Measurements from ENCODE around the gene SHFL. TPM values are rescaled to one million over a fixed set of nuclear protein-coding genes. Genes with fewer than 3 reads are reported as not detected.

Gene SHFL
- total RNA-seq, 1 experiment from 2014 or later: 21.9 TPM

DNA sequence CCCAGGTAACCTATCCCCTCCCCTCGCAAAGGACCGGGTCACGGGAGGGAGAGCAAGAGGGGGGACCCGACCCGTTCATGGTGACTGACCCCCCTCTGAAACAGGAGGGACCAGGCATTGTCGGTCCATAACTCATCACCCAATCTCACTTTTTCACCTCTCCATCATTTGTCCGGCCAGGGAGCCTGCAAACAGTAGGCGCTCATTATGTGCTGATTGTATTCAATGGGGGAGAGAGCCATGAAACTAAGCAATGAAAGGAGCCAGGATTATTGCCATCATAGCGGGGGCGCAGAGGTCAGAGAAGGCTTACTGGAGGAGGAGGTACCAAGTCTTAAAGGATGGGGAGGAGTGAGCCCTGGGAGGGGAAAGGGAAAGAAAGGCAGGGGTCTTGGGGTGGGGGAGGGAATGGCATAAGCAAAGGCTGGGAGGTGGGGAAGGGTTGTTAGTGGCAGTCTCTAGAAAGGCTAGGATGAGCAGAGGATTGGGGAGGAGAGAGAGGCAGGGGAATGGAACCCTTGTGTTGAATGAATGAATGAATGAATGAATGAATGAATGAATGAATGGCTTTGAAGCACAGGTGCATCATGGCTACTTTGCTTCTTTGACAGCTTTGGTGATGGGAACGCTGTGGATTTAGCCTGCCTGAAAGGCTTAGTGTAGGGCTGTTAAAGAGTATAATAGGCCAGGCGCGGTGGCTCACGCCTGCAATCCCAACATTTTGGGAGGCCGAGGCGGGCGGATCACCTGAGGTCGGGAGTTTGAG is 1.4 kb downstream of the SHFL start:
- DNase-seq (ENCODE audit: low read depth): no peak

DNA sequence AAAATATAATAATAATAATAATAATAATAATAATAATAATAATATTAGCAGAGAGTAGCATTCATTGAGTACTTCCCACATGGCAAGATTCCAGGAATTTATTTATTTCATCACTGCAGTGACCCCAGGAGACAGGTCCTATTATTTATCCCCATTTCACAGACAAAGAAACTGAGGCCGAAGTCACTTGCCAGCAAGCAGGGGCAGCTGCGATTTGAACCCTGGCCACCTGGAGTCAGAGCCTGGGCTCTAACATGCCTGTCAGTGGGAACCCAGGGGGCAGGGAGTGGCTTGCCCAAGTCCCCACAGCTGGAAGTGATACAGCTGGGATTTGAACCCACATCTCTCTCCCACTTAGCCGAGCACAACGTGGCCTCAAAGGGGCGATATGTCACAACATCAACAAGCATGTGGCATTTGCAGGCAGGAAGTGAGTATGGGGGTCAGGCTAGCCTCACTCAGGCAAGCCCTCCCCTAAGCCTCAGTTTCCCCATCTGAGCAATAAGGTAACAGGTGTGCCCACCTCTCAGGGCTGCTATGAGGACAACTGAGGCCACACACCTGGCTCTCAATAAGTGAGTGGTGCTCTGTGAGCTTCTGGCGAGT is 2.9 kb downstream of the SHFL start:
- DNase-seq (ENCODE audit: low read depth): no peak

DNA sequence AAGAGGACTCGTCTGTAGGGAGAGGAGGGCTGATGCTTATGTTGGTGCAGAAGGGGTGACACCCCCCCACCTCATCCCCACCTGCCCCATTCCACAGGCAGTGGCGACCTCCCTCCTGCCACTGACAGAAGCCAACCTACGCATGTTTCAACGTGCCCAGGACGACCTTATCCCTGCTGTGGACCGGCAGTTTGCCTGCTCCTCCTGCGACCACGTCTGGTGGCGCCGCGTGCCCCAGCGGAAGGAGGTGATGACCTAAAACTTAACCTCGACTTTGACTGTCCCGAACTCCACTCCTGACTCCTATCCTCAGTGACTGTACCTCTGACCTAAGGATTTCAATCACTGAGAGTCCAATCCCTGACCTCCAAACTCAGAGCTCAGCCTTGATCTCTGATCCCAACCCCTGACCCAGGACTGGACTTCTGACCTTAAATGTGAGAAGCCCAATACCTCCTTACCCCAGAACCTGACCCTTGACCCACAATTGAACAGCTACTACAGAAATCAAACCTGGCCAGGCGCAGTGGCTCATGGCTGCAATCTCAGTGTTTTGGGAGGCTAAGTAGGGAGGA is 3.8 kb downstream of the SHFL start:
- DNase-seq (ENCODE audit: low read depth): no peak

DNA sequence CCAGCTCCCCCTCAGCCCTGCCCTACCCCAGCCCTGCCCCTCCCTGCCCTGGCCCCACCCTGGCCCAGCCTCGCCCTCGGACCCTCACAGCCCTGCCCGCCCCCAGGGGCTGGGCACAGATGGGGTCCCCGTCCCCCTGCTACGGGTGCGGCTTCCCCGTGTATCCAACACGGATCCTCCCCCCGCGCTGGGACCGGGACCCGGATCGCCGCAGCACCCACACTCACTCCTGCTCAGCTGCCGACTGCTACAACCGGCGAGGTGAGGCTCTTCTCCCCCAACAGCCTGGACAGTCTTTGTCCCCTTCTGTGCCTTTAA is 5.2 kb downstream of the SHFL start:
- DNase-seq (ENCODE audit: low read depth): no peak

DNA sequence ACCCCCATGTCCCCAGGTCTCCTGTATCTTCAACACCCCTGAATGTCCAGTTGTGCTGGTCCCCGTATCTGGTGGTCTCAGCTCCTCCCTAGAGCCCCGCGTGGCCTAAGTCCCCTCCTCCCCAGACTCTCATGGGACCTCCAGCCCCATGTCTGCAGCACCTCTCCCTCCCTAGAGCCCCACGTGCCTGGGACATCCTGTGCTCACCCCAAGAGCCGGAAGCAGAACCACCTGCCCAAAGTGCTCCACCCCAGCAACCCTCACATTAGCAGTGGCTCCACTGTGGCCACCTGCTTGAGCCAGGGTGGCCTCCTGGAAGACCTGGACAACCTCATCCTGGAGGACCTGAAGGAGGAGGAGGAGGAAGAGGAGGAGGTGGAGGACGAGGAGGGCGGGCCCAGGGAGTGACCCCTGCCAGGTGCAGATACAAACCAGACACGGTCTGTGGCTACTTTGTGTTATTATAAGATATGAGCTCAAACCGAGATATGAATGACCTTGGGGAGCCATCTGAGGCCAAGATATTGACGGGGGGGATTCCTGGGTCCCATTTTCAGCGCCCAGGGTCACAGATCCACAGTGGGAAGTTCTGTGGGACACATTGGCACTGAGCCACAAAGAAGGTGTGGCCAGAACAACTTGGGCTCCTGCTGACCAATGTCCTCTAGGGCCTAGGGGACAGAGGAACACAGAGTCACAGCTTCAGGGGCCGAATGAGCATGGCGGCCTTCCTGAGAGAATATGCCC is 6.0 kb downstream of the SHFL start:
- DNase-seq (ENCODE audit: low read depth): no peak

DNA sequence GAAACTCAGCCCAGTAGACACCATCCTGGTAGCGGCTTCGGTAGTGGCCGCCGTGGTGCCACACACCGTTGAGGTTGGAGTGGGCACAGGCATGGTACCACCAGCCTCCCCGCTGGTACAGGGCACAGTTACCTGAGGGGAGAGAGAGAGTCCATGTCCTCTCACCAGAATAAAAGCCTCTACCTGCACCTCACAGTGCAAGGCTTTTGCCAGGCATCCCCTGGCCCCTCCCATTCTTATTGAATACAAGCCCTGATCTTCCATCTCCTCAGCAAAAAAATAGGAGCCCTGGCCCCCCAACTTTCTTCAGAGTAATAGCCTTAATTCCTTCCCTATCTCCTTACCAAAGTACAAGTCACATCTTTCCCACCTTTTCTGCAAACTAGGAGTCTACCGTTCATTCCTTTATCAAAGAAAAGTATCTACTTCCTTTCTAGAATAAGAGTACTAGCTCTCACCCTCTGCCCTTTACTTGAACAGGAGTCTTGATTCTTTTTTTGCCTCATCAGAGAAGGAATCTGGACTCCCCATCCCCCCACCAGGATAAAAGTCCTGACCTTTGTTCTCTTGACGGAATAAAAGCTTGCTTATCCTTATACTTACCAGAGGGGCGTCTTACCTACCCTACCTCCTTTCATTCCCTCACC is 6.7 kb downstream of the SHFL start:
- no peak for DNase-seq (ENCODE audit: low read depth)

DNA sequence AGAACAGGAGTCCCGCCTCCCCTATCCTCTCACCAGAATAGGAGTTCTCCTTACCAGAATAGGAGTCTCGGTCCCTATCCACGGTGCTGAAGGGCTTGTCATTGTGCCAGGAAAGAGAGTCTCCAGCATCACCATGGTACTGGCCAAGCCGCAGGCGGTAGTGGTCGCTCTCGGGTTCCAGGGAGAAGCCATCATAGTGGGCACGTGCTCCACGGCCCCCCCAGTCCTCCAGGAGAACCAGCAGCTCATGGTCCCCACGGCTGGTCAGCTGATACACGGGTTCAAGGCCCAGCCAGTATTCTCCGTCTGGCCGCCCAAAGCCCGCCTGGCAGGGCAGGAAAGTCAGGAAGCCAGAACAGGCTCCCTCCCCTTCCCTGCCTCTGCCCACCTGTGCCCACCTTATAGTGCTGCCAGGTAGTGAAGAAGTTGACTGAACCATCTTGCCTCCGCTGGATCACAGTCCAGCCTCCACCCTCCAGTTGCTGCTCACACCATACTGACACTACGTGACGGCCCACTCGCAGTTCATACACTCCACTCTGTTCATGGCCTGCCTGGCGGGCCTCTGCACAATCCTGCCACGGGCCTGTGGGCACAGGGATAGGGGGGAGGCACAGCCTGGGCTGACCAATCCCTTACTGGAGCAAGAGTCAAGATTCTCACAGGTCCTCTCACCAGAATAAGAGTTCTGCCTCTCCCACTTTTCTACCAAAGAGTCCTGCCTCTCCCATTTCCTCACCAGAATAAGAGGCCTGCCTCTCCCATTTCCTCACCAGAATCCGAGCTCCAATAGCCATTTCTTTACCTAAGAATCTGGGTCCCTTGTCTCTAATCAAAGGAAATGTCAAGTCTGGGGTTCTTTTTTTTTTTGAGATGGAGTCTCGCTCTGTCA is 7.4 kb downstream of the SHFL start:
- DNase-seq (ENCODE audit: low read depth): no peak

DNA sequence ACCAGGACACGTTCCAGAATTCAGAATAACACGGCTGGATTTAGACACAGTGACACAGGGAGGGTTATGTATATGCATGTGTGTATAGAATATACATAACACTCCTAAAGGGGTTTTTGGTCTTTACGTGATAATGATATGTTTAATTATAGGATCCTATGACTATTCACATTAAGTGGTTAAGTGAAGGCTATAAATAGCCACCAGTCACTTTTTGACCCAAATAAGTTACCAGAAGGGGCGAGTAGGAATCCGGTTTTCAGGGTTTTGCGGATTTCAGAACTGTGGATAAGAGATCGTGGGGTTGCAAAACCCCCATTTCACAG is 9.5 kb downstream of the SHFL start:
- DNase-seq (ENCODE audit: low read depth): no peak

DNA sequence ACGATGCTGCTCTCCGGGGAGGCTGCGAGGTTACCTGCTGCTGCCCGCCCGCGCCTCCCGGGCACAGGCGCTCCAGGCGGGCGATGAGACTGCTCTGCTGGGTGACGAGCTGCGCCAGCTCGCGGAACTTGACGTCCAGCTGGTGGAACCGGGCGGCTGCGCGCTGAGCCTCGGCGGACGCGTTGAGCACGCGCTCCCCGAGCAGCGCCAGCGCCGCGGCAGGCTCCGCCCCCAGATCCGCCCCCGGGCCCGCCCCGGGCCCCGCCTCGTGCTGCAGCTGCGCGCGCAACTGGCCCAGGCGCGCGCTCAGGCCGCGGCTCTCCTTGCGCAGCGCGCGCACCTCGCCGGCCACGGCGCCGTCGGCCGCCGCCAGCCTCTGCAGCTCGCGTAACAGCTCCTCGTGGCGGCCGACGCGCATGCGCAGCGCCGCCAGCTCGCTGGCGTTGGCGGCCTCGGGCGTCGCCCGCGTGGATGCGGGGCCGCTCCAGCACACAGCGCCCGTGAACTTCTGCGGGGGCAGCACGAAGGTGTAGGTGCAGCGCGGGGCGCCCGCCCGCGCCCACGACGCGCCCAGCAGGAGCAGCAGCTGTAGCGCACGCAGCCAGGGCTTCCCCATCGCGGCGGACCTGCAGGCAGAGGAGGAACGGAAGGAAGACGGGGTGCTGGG is 10.0 kb downstream of the SHFL start:
- peak; percentile 87 for DNase-seq (ENCODE audit: low read depth)

DNA sequence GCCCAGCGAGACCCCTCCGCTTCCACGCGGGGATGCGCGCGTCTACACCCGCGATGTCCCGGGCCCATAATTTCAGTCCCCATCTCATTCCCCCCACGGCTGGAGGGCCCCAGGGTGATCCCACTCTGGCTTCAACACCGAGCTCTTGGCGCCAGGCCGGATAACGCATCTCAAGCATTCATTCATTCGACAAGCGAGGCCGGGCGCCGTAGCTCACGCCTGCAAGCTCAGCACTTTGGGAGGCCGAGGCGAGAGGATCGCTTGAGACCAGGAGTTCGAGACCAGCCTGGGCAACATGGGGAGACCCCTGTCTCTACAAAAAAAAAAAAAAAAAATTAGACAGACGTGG is 10.5 kb downstream of the SHFL start:
- no peak for DNase-seq (ENCODE audit: low read depth)

DNA sequence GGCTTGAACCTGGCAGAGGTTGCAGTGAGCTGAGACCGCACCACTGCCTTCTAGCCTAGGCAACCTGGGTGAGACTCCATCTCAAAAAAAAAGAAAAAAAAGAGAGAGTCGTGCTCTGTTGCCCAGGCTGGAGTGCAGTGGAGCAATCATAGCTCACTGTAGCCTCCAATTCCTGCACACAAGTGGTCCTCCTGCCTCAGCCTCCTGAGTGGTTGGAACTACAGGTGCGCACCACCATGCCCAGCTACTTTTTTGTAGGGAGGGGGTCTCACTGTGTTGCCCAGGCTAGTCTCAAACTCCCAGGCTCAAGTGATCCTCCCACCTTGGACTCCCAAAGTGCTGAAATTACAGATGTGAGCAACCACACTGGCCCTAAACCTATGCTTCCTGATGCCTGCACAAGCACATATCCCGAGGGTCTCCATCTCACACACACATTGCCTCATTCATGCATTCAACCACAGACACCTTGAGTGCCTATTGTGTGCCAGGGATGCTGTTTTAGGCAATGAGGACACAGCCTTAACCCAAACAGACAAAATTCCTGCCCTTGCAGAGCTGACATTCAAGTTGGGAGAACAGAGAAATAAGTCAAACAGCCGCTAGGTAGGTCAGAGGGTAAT is 14.2 kb downstream of the SHFL start:
- no peak for DNase-seq (ENCODE audit: low read depth)

DNA sequence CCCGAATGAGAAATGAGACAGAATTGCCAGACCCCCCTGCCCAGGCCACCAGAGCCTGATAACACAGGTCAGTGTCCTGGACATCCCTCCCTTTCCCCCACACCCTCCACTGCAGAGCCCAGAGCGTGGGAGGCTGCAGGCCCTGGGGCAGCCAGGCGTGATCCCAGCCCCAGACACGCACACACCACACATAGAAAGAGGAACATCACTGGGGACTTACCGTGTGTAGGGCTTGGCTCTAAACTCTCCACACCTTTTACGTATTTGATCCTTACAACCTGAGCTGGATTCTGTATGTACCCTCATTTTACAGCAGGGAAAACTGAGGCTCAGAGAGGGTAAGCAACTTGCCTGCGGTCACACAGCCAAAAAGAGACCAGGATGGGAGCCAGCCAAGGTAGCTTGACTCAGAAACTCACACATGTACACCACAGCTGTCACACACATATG is 16.7 kb downstream of the SHFL start:
- no peak for DNase-seq (ENCODE audit: low read depth)

DNA sequence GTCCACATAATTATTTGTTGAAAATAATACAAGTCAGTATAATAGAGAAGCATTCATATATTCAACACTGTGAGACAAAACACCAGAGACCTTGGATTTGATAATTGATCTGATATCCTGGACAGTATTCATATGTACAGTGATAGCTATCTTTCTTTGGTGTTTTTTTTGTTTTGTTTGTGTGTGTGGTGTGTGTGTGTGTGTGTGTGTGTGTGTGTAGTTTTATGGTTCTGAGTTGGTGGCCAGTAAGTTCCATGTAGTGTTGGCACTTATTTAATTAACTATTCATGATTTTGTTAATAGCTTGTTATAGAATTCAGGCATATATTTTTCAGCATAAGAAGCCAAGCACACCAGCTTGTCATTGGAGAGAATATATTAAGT is 18.0 kb downstream of the SHFL start:
- no peak for DNase-seq (ENCODE audit: low read depth)

DNA sequence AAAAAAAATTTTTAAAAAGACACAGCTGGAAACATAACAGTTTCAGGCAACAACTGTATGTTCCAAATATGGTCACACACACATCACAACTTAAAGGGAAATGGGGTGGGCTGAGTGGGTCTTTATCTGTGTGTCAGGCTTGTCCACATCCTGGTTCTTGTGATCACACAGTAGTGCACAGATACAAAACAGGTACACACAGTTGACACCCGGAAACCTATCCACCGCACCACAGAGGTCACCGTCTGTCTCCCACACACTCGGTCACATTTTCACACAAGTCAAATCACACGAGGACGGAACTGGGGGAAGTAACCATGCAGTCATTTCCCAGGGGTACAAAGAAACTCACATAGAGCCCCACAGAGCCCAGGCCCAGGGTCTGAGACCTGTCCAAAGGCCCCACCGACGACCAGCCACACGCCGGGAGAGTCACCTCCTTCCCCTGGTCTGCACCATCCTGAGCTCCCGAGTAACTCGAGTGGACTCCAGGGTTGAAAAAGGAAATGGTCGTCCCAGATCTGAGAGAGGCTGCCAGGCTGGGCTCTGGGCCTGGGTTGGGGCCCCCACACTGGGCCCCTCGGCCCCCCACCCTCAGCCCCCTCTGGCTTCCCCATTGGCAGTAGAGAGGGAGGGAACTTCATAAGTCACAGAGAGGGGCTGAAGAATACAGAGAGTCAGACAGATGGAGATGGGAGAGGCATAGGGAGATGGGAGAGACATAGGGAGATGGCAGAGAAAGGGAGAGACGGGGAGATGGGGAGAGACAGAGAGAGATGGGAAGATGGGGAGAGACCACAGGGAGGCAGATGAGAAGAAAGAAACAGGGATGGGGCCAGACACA is 18.8 kb downstream of the SHFL start:
- no peak for DNase-seq (ENCODE audit: low read depth)

DNA sequence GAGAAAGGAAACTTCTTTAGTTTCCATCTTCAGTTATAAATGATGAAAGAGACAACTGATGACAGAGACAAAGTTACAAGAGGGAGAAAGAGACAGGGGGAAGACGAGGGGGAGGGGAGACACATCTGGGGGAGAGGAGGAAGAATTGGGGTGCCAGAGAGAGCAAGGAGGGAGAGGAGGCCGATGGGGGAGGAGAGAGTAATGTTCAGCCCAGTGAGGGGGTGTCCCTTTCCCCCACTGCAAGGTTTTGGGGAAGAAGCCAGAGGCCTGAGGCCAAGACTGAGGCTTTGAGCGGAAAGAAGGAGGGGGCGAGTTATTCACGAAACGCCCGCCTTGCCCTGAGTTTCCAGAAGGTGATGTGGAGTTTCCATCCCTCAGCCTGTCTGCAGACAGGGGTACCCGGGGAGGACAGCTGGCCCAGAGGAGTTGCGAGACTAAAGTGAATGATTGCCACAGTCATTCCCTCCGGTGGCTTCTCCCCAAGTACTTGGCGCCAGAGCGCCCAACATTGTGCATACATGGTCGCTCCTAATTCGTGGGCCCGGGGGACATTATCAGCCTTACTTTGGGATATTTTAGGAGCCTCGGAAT is 19.5 kb downstream of the SHFL start:
- DNase-seq (ENCODE audit: low read depth): no peak

DNA sequence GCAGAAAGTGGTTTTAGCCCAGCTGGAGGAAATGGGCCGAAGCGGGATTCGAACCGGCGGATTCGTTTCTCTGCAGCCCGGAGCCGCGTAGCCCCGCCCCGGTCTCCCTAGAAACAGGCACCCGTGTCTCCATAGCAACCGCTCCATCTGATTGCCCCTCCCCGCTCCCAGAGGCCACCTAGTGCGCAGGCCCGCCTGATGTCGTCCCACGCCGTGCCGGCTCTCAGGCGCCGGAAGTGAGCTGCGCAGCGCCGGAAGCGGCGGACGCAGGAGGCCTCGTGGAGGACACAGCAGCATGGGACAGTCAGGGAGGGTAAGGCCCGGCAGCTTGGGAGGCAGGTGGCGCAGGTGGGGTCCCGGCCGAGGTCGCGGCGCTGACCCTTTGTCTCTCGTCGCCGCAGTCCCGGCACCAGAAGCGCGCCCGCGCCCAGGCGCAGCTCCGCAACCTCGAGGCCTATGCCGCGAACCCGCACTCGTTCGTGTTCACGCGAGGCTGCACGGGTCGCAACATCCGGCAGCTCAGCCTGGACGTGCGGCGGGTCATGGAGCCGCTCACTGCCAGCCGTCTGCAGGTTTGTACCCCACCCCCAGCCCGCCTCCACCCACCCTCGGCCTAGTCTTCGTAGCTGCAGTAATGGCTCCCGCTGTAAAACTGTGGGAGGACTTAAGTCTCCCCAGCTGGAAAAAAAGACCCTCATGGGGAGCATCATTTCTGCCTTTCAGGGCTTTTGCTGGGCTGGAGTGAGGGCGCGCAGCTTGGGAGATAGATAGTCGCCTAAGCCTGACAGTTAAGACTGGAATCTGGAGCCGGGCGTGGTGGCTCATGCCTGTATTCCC is 20.2 kb downstream of the SHFL start, which contains the start of gene PPAN:
TSS of gene PPAN (plus strand) at position 263 of the 837 bp plus-strand sequence. CDS start at position 296, 33 bp downstream.
- peak; percentile 97 for DNase-seq (ENCODE audit: low read depth)

DNA sequence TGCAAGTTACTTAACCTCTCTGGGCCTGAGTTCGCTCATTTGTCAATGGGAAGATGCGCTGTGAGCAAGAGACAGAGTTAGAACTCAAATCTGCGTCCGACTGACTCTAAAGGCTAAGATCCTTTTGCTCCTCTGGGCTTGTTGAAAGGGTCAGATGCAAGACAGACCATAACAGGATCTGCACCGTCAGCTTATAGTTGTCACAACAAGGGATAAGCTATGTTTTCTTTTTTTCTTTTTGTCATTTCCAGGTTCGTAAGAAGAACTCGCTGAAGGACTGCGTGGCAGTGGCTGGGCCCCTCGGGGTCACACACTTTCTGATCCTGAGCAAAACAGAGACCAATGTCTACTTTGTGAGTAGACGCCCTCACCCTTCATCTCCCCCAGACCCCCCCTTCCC is 21.1 kb downstream of the SHFL start:
- no peak for DNase-seq (ENCODE audit: low read depth)

DNA sequence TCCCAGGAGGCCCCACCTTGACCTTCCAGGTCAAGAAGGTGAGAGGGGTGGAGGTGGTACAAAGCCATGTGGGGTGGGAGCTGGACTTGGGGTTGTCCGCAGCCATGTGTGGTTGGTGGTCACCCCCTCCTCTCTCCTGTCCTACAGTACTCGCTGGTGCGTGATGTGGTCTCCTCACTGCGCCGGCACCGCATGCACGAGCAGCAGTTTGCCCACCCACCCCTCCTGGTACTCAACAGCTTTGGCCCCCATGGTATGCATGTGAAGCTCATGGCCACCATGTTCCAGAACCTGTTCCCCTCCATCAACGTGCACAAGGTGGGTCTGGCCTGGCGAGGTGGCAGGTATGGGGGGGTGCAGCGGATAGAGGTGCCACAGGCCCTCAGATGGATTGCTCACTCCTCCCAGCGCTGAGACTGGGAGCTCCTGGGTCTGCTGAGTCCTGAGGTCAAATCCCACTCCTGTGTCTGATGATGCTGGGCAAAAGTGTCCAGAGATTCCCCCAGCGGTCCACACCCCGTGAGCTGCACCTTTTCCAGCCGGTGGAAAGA is 21.8 kb downstream of the SHFL start:
- no peak for DNase-seq (ENCODE audit: low read depth)
